Lung (tissue), 12 donors: ENCODE measurements around the gene DKK3. TPM values are rescaled to one million over a fixed set of nuclear protein-coding genes. Genes with fewer than 3 reads are reported as not detected.

Source experiments
- ATAC-seq: fragments of 200-7000 bp; cut with Tn5 transposase; one replicate; pipeline ENCODE4 v1.9.1; 2020; ENCODE audit warnings: moderate number of reproducible peaks; ENCODE audit not compliant: insufficient read depth, low FRiP score
- DNase-seq, 3 donors: peaks; one replicate each; pipeline ENCODE4 v3.0.0-alpha.2; 2013 to 2017
- H3K27ac ChIP-seq, 2 donors: one replicate each; pipeline ENCODE4 v1.5.1; 2013; ENCODE audit warnings: mild to moderate bottlenecking in 2 of 2, moderate library complexity in 2 of 2, control low read depth in 1 of 2, inconsistent platforms in 1 of 2, low read depth in 1 of 2, low read length in 1 of 2
- H3K27me3 ChIP-seq, 3 donors: one replicate each; pipeline ENCODE4 v1.5.1; 2013; ENCODE audit warnings: low read length in 2 of 3; ENCODE audit not compliant: control insufficient read depth in 3 of 3, insufficient read depth in 3 of 3
- H3K36me3 ChIP-seq, 4 donors: one replicate each; pipeline ENCODE4 v1.5.1; 2013; ENCODE audit warnings: low read length in 4 of 4, mild to moderate bottlenecking in 1 of 4, moderate library complexity in 1 of 4; ENCODE audit not compliant: control insufficient read depth in 4 of 4, insufficient read depth in 4 of 4
- H3K4me1 ChIP-seq, 5 donors: one replicate each; pipeline ENCODE4 v1.5.1; 2013; ENCODE audit warnings: low read length in 5 of 5, mild to moderate bottlenecking in 2 of 5, moderate library complexity in 1 of 5; ENCODE audit not compliant: control insufficient read depth in 5 of 5, insufficient read depth in 5 of 5
- H3K4me3 ChIP-seq: one replicate; pipeline ENCODE4 v1.5.1; 2013; ENCODE audit warnings: mild to moderate bottlenecking, control low read depth, moderate library complexity
- H3K9ac ChIP-seq, 2 donors: one replicate each; pipeline ENCODE4 v1.5.1; 2013; ENCODE audit warnings: low read length in 2 of 2, control low read depth in 1 of 2; ENCODE audit not compliant: insufficient read depth in 1 of 2
- H3K9me3 ChIP-seq, 4 donors: one replicate each; pipeline ENCODE4 v1.5.1; 2013; ENCODE audit warnings: low read length in 3 of 4, mild to moderate bottlenecking in 1 of 4, moderate library complexity in 1 of 4; ENCODE audit not compliant: control insufficient read depth in 4 of 4, insufficient read depth in 3 of 4
- CTCF ChIP-seq: IDR thresholded peaks from 2 replicates; pipeline ENCODE4 v1.5.1; 2012; ENCODE audit warnings: mild to moderate bottlenecking; ENCODE audit errors: control extremely low read depth, extremely low read depth
- WGBS, 2 donors: extraction: QIAGEN DNeasy Blood & Tissue Kit; methylation state at CpG; one replicate each; pipeline ENCODE4 v1.1.7; 2013; 5-methylcytosine and 5-hydroxymethylcytosine counted together
- polyA plus RNA-seq, 2 donors: library from polyadenylated mRNA; stranded (reverse); fragments of 200-250 nt; gene quantifications; one replicate each; pipeline ENCODE4 v1.2.1, GENCODE V29; 2013
- total RNA-seq, 2 donors: library from RNA; depleted of rRNA in 1 of 2; stranded (reverse); fragments of >200 nt in 1 of 2; gene quantifications; one replicate each; pipeline ENCODE4 v1.2.1, GENCODE V29; 2014 to 2021
- donor health status: control.
- donor health status: control.
- donor health status: Bipolar disorder and iron deficiency.
- donor health status: healthy.
- donor health status: DM: yes; HTN: yes; CAD: no.

DKK3 gene
- total and polyA plus RNA-seq, 4 donors = 45.3 to 121 (median 94.5) TPM

GRCh38 chr11:12045914-12046635 lies 37.6 kb upstream of the DKK3 start:
- H3K4me1 ChIP-seq = peaks cover 0 to 10% (median 6%) of the 10 kb centered on the region in 5 donors
- no peak overlapping the region for H3K4me3 ChIP-seq
- no peaks in the 10 kb centered on the region for H3K9me3 ChIP-seq
- H3K36me3 ChIP-seq = no peaks in the 10 kb centered on the region
- no peaks in the 10 kb centered on the region for H3K27me3 ChIP-seq
- TF ChIP-seq CTCF = no peak
- H3K9ac ChIP-seq = no peak overlapping the region
- DNase-seq (no peak), ATAC-seq (no peak)
- 71 to 83% methylated on average over 7 of the region's 7 CpGs for WGBS, 2 donors
- H3K27ac ChIP-seq = no peak overlapping the region

- ATAC-seq (no peak), DNase-seq (no peak)
- no peak overlapping the region for H3K4me3 ChIP-seq
- no peak for TF ChIP-seq CTCF
- H3K4me1 ChIP-seq = peaks cover 0 to 10% (median 6%) of the 10 kb centered on the region in 5 donors
- H3K9ac ChIP-seq = no peak overlapping the region
- H3K27me3 ChIP-seq = no peaks in the 10 kb centered on the region
- 84 to 94% methylated on average over 8 of the region's 8 CpGs for WGBS, 2 donors
- H3K27ac ChIP-seq = peak overlapping the region; percentile 57 to 85
- H3K9me3 ChIP-seq = no peaks in the 10 kb centered on the region
- no peaks in the 10 kb centered on the region for H3K36me3 ChIP-seq
Observed at GRCh38 chr11:12044799-12045198, 36.4 kb upstream of the DKK3 start.

- 14 to 30% methylated on average over 14 of the region's 14 CpGs for WGBS, 2 donors
- ATAC-seq = peak; percentile 68
- H3K4me3 ChIP-seq = no peak overlapping the region
Observed at GRCh38 chr11:12043959-12044791, 35.7 kb upstream of the DKK3 start.

More at GRCh38 chr11:12043959-12044791, 35.7 kb upstream of the DKK3 start:
- no peaks in the 10 kb centered on the region for H3K9me3 ChIP-seq
- peak overlapping the region; percentile 57 to 85 for H3K27ac ChIP-seq
- TF ChIP-seq CTCF = peak; percentile 87
- DNase-seq = peak; percentile 80 to 89 (median 81)
- no peak overlapping the region for H3K9ac ChIP-seq
- H3K36me3 ChIP-seq = no peaks in the 10 kb centered on the region
- H3K27me3 ChIP-seq = no peaks in the 10 kb centered on the region
- H3K4me1 ChIP-seq = peaks cover 0 to 10% (median 6%) of the 10 kb centered on the region in 5 donors
